Embryonic facial prominence (tissue), 1 donor: ENCODE results near the gene ARHGEF28.

ENCODE experiments used
- DNase-seq: peaks from one replicate; pipeline ENCODE4 v3.0.0-alpha.2; 2016; ENCODE audit errors: extremely low spot score

Gene ARHGEF28

GRCh38 chr5:73619606-73620333 lies 6.2 kb upstream of the ARHGEF28 start:
- no peak for DNase-seq

- DNase-seq: no peak
Observed at GRCh38 chr5:73620334-73620687, 5.7 kb upstream of the ARHGEF28 start.

GRCh38 chr5:73623060-73623459 lies 2.9 kb upstream of the ARHGEF28 start:
- DNase-seq: no peak

- no peak for DNase-seq
Observed at GRCh38 chr5:73623901-73624404, 2.0 kb upstream of the ARHGEF28 start.

GRCh38 chr5:73624888-73625287 lies 1.1 kb upstream of the ARHGEF28 start:
- no peak for DNase-seq

- no peak for DNase-seq
Observed at GRCh38 chr5:73625372-73625943, 538 bp upstream of the ARHGEF28 start.

- DNase-seq: no peak
Observed at GRCh38 chr5:73626814-73627313, 868 bp downstream of the ARHGEF28 start.

GRCh38 chr5:73629456-73629855 lies 3.5 kb downstream of the ARHGEF28 start:
- DNase-seq: no peak

GRCh38 chr5:73630765-73631164 lies 4.8 kb downstream of the ARHGEF28 start:
- no peak for DNase-seq

GRCh38 chr5:73631500-73631899 lies 5.5 kb downstream of the ARHGEF28 start:
- DNase-seq: no peak

- DNase-seq: no peak
Observed at GRCh38 chr5:73633060-73633459, 7.1 kb downstream of the ARHGEF28 start.

- DNase-seq: no peak
Observed at GRCh38 chr5:73636408-73636807, 10.4 kb downstream of the ARHGEF28 start.

GRCh38 chr5:73637565-73637964 lies 11.6 kb downstream of the ARHGEF28 start:
- DNase-seq: no peak

- no peak for DNase-seq
Observed at GRCh38 chr5:73638344-73639095, 12.5 kb downstream of the ARHGEF28 start.

GRCh38 chr5:73640861-73641320 lies 14.9 kb downstream of the ARHGEF28 start:
- no peak for DNase-seq

GRCh38 chr5:73641811-73642210 lies 15.8 kb downstream of the ARHGEF28 start:
- no peak for DNase-seq

- DNase-seq: no peak
Observed at GRCh38 chr5:73642344-73642743, 16.3 kb downstream of the ARHGEF28 start.

- no peak for DNase-seq
Observed at GRCh38 chr5:73644385-73644963, 18.5 kb downstream of the ARHGEF28 start.

GRCh38 chr5:73647721-73648120 lies 21.7 kb downstream of the ARHGEF28 start:
- no peak for DNase-seq

GRCh38 chr5:73648515-73648914 lies 22.5 kb downstream of the ARHGEF28 start:
- DNase-seq: no peak

GRCh38 chr5:73649926-73650325 lies 23.9 kb downstream of the ARHGEF28 start:
- no peak for DNase-seq

- no peak for DNase-seq
Observed at GRCh38 chr5:73652391-73652790, 26.4 kb downstream of the ARHGEF28 start.
